HG03135 (cell line): ENCODE results near the gene TMEM208.

ENCODE experiments used
- ATAC-seq: cut with Tn5 transposase; IDR thresholded peaks from one replicate; pipeline ENCODE4 v1.9.1; 2021; ENCODE audit warnings: mild to moderate bottlenecking, moderate library complexity; ENCODE audit not compliant: unreplicated experiment

TMEM208 gene

GRCh38 chr16:67271446-67271845 lies 44.5 kb downstream of the TMEM208 start:
- ATAC-seq: no peak

DNA sequence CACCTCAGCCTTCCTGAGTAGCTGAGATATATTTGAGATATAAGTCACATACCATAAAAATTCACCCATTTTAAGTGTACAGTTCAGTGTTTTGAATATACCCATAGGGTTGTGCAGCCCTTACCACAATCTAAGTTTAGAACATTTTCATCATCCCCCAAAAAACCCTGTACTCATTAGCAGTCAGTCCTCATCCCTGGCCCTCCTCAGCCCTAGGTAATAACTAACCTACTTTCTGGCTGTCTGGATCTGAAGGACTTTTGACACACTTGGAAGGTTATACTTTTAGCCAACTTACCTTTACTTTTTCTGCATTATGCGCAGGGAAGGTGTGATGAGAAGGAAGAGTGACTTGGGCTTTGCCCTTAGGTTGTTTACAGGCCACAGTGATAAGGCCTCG lies 48.4 kb downstream of the TMEM208 start:
- ATAC-seq: no peak

DNA sequence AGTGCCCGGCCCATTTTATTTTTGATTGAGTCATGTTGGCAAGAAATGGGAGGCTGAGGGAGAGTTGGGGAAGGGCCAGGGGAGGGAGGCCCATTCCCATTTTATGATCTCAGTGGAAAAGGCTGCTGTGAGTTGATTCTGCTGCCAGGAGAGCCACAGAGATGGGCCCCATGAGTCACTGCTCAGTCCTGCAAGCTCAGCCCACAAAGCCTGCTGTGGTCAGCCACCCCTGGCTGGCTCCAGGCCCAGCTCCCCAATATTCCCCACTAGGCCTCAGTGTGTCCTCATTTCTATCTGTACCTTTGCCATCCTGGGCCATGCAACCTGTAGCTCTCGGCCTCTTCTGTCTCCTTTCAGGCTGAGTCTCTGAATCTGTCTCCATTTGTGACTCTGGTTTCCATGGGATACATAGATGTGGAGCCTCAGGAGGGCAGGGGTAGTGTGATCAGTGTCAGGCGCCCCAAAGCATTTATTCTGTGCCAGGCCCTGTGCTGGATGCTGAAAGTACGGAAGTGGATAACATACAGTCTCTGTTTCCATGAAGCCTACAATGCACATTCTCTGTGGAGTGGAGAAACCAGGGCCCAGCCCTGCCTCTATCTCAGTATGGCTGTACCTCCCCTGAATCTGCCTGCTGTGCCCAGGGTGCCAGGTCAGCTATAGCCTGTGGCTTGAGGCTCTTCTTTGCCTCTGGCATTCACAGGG lies 50.5 kb downstream of the TMEM208 start:
- no peak for ATAC-seq

DNA sequence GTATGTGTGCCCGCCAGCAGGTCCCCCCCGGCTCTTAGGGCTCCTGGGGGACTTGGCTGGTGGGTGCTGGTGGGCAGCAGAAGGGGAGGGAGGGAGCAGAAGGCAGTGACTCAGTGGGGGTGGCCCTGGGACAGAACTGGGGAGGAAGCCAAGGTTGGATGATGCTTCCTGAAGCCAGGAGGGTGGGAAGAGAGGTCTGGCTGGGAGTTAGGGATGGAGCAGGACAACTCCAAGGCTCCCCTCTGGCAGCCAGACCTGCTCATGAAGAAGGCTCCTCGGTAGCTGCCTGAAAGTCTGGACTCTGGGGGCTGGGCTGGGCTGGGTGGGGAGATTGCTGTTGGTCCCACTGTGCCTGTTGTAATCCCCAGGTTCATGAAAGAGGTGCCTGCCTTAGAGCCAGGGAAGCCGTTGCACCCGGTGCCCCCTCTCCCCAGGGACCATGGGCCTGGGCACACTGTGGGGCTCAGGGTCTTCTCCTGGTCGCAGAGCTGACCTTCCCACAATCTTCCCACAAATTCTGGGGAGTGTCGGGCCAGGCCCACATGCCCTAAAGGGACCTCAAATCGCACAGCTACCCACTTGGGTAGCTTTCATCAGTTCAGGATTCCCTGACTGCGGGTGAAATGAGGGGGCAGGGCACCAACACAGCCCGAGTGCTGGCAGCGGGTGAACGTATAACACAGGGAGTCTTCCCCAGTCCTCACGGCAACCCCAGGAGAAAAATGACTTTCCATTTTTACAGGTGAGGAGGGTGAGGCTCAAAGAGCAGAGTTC lies 51.3 kb downstream of the TMEM208 start:
- no peak for ATAC-seq
